ENCODE results near the gene KCNN1.

KCNN1 gene

GRCh38 chr19:17946965-17947784, 19.7 kb upstream of the KCNN1 start:
- in situ Hi-C loops (cut with HindIII; ENCODE audit: low sequenced_read_pairs): no loop called here

DNA sequence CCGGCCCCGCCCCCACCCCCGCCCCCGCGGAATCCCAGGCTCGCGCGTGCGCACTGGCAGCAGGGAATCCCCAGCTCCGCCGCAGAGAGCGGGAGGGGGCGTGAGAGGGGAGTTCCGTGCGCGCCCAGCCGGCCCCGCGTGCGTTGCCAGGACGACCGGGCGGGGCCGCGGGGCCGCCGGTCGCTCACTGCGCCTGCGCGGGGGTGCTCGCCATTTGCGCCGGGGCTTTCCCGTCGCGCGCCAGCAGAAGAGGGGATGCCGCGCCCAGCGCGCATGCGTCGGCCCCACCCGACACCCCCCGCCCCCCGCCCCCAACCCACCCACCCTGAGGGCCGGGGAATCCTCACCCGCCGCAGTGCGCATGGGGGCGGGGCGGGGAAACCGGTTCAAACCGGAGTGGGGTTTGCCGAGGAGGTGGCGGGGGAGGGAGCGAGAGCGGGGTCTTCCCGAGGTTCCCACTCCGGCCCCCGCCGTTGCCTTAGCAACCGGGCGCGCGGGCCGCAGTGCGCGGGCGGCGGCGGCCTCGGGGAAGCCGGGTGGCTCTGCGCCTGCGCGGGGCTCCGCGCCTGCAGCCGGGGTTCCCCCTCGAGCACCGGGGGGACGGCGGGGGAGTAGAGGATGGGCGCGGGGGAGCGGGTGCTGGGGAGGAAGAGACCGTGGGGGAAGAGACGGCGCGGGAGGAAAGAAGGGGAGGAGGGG, 18.9 kb upstream of the KCNN1 start:
- in situ Hi-C loops (cut with HindIII; ENCODE audit: low sequenced_read_pairs): no loop called here

- in situ Hi-C loops (cut with HindIII; ENCODE audit: low sequenced_read_pairs): no loop called here
Measured at GRCh38 chr19:17948514-17948900, 18.4 kb upstream of the KCNN1 start.

GRCh38 chr19:17948931-17949930, 17.7 kb upstream of the KCNN1 start:
- in situ Hi-C loops (cut with HindIII; ENCODE audit: low sequenced_read_pairs): no loop called here

DNA sequence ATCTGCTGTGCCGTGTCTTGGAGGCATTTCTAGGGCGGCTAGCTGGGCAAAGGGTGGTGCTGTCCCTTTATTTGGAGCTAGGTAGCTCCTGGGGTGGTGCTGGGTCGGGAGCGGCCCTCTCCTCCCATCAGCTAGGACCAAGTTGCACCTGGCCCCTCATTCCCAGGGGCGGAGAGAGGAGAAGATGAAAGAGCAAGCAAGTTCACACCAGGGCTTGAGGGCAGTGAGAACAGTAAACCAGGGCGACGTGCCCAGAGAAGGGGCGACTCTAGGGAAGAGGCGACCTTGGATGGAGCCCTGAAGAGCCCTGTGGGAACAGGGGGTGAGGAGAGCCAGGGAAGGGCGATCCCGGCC, 17.0 kb upstream of the KCNN1 start:
- in situ Hi-C loops (cut with HindIII; ENCODE audit: low sequenced_read_pairs): loop anchor here (5.0 to 10.0 kb wide), 5 partner anchors 33 to 425 kb away; a partner anchor contains a TSS

GRCh38 chr19:17950310-17951156, 16.4 kb upstream of the KCNN1 start:
- in situ Hi-C loops (cut with HindIII; ENCODE audit: low sequenced_read_pairs): loop anchor here (5.0 to 10.0 kb wide), 5 partner anchors 33 to 426 kb away; a partner anchor contains a TSS

GRCh38 chr19:17951157-17951989, 15.5 kb upstream of the KCNN1 start:
- in situ Hi-C loops (cut with HindIII; ENCODE audit: low sequenced_read_pairs): loop anchor here (5.0 to 10.0 kb wide), 5 partner anchors 34 to 427 kb away; a partner anchor contains a TSS

DNA sequence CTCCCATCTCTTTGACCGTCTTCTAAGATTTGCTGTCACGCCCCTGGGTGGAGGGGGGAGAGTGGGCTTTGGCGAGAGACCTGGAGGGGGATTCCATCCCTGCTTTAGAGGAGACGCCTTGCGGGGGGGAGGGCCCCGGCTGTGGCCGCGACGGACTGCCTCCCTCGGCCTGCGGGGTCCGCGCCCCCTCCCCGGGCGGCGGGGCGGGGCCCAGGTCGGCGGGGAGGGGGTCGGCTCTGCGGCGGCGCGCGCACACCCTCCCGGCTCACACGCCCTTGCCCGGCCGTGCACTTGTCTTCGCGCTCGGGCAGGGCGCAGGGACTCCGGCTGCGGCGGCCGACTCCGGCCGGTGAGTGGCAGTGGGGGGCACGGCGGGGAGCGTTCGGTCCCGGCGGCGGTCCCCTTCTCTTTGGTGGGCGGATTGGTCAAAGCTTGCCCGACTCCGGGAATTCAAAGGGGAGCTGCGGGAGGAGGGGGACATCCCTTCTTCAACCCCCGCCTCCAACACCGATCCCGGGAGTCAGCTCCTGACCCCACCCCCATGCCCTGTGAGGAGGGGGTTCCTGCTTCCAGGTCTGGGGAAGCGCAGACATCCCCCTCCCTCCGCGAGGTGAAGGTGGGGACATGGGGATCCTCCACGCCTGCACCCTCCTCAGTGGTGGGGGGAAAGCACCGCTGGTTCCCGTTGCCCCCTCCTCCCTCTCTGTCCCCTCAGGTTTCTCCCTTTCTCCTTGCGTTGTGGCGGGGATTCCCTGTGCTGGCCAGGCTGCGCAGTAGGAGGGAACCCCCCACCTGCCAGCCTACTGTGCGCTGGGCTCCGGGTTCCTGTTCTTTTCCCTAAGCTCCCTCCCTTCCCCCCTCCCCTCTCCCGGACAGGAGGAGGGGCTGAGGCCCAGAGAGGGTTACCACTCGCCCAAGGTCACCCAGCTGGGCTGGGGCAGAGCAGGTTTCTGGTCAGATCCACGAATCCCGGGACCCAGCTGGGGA, 14.6 kb upstream of the KCNN1 start:
- in situ Hi-C loops (cut with HindIII; ENCODE audit: low sequenced_read_pairs): loop anchor here (5.0 to 10.0 kb wide), 5 partner anchors 35 to 427 kb away; a partner anchor contains a TSS

DNA sequence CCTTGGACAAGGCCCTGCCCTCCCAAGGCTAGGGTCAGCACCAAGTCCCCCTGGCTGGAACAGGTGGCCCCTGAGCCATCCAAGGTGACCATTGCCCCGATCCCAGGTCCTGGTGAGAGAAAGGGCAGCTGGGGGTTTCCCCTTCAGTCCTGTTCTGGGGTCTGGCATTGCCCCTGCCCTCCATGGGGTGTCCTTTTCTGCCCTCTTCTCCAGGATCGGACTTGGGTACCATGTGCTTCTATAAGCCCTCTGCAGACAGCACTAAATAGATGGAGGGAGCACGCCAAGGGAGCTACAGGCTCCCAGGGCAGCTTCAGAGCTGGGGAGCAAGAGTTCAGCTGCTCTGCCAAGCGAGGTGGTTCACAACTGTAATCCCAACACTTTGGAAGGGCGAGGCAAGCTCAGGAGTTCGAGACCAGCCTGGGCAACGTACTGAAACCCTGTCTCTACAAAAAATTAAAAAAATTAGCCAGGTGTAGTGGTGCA, 13.5 kb upstream of the KCNN1 start:
- in situ Hi-C loops (cut with HindIII; ENCODE audit: low sequenced_read_pairs): loop anchor here (5.0 to 10.0 kb wide), 5 partner anchors 36 to 429 kb away; a partner anchor contains a TSS

GRCh38 chr19:17953869-17954268, 13.0 kb upstream of the KCNN1 start:
- in situ Hi-C loops (cut with HindIII; ENCODE audit: low sequenced_read_pairs): loop anchor here (5.0 to 10.0 kb wide), 5 partner anchors 37 to 429 kb away; a partner anchor contains a TSS

DNA sequence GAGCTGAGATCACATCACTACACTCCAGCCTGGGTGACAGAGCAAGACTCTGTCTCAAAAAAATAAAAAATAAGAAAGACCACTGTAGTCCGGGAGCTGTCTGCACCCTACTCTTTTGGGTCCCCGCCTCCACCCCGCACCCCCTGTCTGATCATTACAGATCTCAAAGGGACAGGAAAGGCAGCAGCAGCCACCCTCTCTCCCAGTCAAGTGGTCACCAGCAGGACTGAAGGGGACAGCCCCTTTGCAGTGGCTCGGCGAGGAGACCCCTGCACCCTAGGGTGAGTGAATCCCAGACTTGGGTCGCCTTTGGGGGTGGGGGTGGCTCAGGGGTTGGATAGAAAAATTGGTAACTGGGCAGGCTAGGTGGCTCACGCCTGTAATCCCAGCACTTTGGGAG, 12.5 kb upstream of the KCNN1 start:
- in situ Hi-C loops (cut with HindIII; ENCODE audit: low sequenced_read_pairs): loop anchor here (5.0 to 10.0 kb wide), 5 partner anchors 37 to 430 kb away; a partner anchor contains a TSS

DNA sequence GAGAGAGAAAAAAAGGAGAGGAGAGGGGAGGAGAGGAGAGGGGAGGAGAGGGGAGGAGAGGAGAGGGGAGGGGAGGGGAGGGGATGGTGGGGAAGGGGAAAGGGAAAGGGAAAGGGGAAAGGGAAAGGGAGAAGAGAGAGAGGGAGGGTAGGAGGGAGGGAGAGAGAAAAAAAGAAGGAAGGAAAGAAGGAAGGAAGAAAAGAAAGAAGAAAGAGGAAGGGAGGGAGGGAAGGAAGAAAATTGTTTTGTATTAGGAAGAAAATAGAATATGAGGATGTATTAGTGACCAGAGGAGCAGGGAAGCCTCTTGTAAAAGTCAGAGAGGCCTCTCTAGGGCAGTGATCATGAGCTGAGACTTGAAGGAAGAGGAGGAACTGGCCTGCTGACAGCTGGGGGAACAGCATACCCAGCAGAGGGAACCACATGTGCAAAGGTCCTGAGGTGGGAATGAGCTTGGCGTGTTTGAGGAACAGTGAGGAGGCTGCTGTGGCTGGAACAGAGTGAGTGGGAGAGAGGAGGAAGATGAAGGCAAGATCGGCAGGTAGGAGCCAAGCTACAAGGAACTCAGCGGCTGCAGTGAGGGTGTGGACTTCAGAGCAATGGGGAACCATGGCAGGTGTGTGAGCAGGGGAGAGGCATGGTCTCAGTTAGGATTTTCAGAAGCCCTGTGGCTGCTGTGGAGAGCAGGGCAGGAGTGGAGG, 9.6 kb upstream of the KCNN1 start:
- in situ Hi-C loops (cut with HindIII; ENCODE audit: low sequenced_read_pairs): loop anchor here (10.0 kb wide), 1 partner anchor 432 kb away; a partner anchor contains a TSS

- in situ Hi-C loops (cut with HindIII; ENCODE audit: low sequenced_read_pairs): loop anchor here (10.0 kb wide), 1 partner anchor 433 kb away; a partner anchor contains a TSS
Measured at GRCh38 chr19:17957885-17958284, 9.0 kb upstream of the KCNN1 start.

DNA sequence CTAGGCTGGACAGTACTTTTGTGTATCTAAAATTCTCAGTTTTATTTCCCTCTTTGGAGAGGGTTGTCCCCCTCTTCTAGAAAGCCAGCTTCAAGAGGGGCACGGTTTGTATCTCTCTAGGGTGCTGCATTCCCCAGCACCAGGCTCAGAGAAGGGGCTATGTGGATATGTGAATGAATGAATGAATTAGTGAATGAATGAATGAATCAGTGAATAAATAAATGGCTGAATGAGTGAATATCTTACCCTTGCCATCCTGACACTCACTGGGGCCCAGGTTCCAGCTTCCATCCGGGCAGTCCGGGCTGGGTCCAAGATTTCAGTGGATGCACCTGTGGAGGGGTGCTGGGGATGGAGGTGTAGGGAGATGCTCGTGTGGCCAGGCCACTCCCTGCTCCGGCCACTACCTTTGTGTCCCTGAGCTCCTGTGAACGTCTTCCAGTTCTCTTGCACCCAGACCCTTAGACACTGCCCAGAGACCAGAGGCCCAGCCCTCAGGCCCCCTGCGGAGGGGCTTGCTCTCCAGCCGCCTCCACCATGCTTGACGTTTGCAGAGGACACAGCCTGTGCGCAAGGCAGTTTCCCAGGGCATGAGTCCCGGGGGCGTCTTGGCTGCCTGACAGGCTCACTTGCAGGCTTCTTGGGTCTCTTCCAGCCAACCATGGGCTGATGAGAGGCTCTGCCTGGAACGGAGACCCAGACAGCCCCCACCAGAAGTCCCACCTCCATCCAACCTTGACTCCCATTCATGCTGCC, 2.8 kb upstream of the KCNN1 start:
- in situ Hi-C loops (cut with HindIII; ENCODE audit: low sequenced_read_pairs): no loop called here

GRCh38 chr19:17965370-17966128, 1.4 kb upstream of the KCNN1 start:
- in situ Hi-C loops (cut with HindIII; ENCODE audit: low sequenced_read_pairs): no loop called here

Measured in endothelial cell of hepatic sinusoid (primary cell).